HEK293 (cell line): ENCODE measurements around the gene CCDC179.
A peak's percentile ranks its signal among the peaks of the same experiment; 100 is the strongest.

Experiments used
- CTCF ChIA-PET: fragments of 350-600 bp; formaldehyde crosslinking; extraction: SDS; loops from one replicate; lab custom pipeline; 2021; ENCODE audit warnings: antibody characterized with exemption; lab: Yijun Ruan, JAX
- POLR2A ChIA-PET: fragments of 300-600 bp; formaldehyde crosslinking; extraction: SDS; loops from one replicate; lab custom pipeline; 2020; ENCODE audit warnings: antibody characterized with exemption, inconsistent platforms; lab: Yijun Ruan, JAX
- H3K27ac ChIP-seq: fragments of 200-500 bp; sonication (Bioruptor generic); 2 replicates; pipeline ENCODE4 v1.5.1; 2014; ENCODE audit warnings: low read depth, low read length, control low read depth, inconsistent platforms; ENCODE audit errors: extremely low read depth
- H3K36me3 ChIP-seq, 2 experiments: fragments of 200-500 bp in 1 of 2; sonication (Bioruptor generic) in 1 of 2; 1 replicate in 1 of 2; 2 replicates in 1 of 2; pipeline ENCODE4 v1.5.1; 2014 to 2017; ENCODE audit warnings: inconsistent platforms in 2 of 2, low read length in 2 of 2; ENCODE audit not compliant: control insufficient read depth in 2 of 2, insufficient read depth in 1 of 2
- H3K4me1 ChIP-seq: fragments of 200-500 bp; sonication (Bioruptor generic); 2 replicates; pipeline ENCODE4 v1.5.1; 2014; ENCODE audit warnings: mild to moderate bottlenecking, low read length, inconsistent platforms; ENCODE audit not compliant: control insufficient read depth, insufficient read depth
- H3K4me3 ChIP-seq: 2 replicates; pipeline ENCODE4 v1.5.1; 2011; ENCODE audit warnings: low read depth, mild to moderate bottlenecking, control low read depth, low read length, moderate library complexity
- H3K9me3 ChIP-seq: fragments of 200-500 bp; sonication (Bioruptor generic); 2 replicates; pipeline ENCODE4 v1.5.1; 2014; ENCODE audit warnings: low read depth, low read length, inconsistent platforms; ENCODE audit not compliant: control insufficient read depth, insufficient read depth
- GFI1B ChIP-seq: fragments of 450-650 bp; formaldehyde crosslinking; IDR thresholded peaks from 2 replicates; pipeline ENCODE4 v1.5.1; 2016; ENCODE audit warnings: missing biosample characterization, missing genetic modification characterization
- GLIS2 ChIP-seq: fragments of 450-650 bp; formaldehyde crosslinking; IDR thresholded peaks from 2 replicates; pipeline ENCODE4 v1.5.1; 2016; ENCODE audit warnings: missing biosample characterization, missing genetic modification characterization
- KLF10 ChIP-seq: fragments of 450-650 bp; IDR thresholded peaks from 2 replicates; pipeline ENCODE4 v1.5.1; 2018; ENCODE audit warnings: missing biosample characterization, mild to moderate bottlenecking, missing genetic modification characterization
- KLF16 ChIP-seq: fragments of 450-650 bp; formaldehyde crosslinking; IDR thresholded peaks from 2 replicates; pipeline ENCODE4 v1.5.1; 2017; ENCODE audit warnings: missing biosample characterization, missing genetic modification characterization
- SP7 ChIP-seq: fragments of 450-650 bp; formaldehyde crosslinking; IDR thresholded peaks from 2 replicates; pipeline ENCODE4 v1.5.1; 2016; ENCODE audit warnings: missing biosample characterization, missing genetic modification characterization
- ZBTB1 ChIP-seq: fragments of 450-650 bp; formaldehyde crosslinking; IDR thresholded peaks from 2 replicates; pipeline ENCODE4 v1.5.1; 2016; ENCODE audit warnings: missing biosample characterization, missing genetic modification characterization
- ZBTB20 ChIP-seq: fragments of 450-650 bp; formaldehyde crosslinking; IDR thresholded peaks from 2 replicates; pipeline ENCODE4 v1.5.1; 2016; ENCODE audit warnings: missing biosample characterization, missing genetic modification characterization
- ZBTB8A ChIP-seq: fragments of 450-650 bp; formaldehyde crosslinking; IDR thresholded peaks from 2 replicates; pipeline ENCODE4 v1.5.1; 2016; ENCODE audit warnings: missing biosample characterization, missing genetic modification characterization
- ZIC2 ChIP-seq: fragments of 450-650 bp; formaldehyde crosslinking; IDR thresholded peaks from 2 replicates; pipeline ENCODE4 v1.5.1; 2016; ENCODE audit warnings: missing biosample characterization, missing genetic modification characterization
- ZNF138 ChIP-seq: fragments of 450-650 bp; formaldehyde crosslinking; IDR thresholded peaks from 2 replicates; pipeline ENCODE4 v1.5.1; 2016; ENCODE audit warnings: missing biosample characterization, missing genetic modification characterization, borderline replicate concordance
- ZNF155 ChIP-seq: fragments of 450-650 bp; formaldehyde crosslinking; IDR thresholded peaks from 2 replicates; pipeline ENCODE4 v1.5.1; 2016; ENCODE audit warnings: missing biosample characterization, missing genetic modification characterization
- ZNF175 ChIP-seq: fragments of 450-650 bp; formaldehyde crosslinking; IDR thresholded peaks from 2 replicates; pipeline ENCODE4 v1.5.1; 2016; ENCODE audit warnings: missing biosample characterization, missing genetic modification characterization
- ZNF354C ChIP-seq: fragments of 450-650 bp; formaldehyde crosslinking; IDR thresholded peaks from 2 replicates; pipeline ENCODE4 v1.5.1; 2016; ENCODE audit warnings: missing biosample characterization, missing genetic modification characterization, low read depth, borderline replicate concordance
- ZNF366 ChIP-seq: fragments of 450-650 bp; formaldehyde crosslinking; conservative IDR thresholded peaks from 2 replicates; pipeline ENCODE4 v1.5.1; 2016; ENCODE audit warnings: missing biosample characterization, missing genetic modification characterization
- ZNF404 ChIP-seq: fragments of 450-650 bp; formaldehyde crosslinking; IDR thresholded peaks from 2 replicates; pipeline ENCODE4 v1.5.1; 2017; ENCODE audit warnings: missing biosample characterization, missing genetic modification characterization
- ZNF510 ChIP-seq: fragments of 450-650 bp; formaldehyde crosslinking; IDR thresholded peaks from 2 replicates; pipeline ENCODE4 v1.5.1; 2018; ENCODE audit warnings: mild to moderate bottlenecking, missing genetic modification characterization, missing biosample characterization; ENCODE audit not compliant: insufficient replicate concordance
- ZNF514 ChIP-seq: fragments of 450-650 bp; formaldehyde crosslinking; IDR thresholded peaks from 2 replicates; pipeline ENCODE4 v1.5.1; 2016; ENCODE audit warnings: missing biosample characterization, missing genetic modification characterization
- ZNF544 ChIP-seq: fragments of 450-650 bp; formaldehyde crosslinking; IDR thresholded peaks from 2 replicates; pipeline ENCODE4 v1.5.0; 2017; ENCODE audit warnings: missing biosample characterization, missing genetic modification characterization
- ZNF626 ChIP-seq: fragments of 450-650 bp; sonication (Bioruptor Pico); formaldehyde crosslinking; IDR thresholded peaks from 2 replicates; pipeline ENCODE4 v1.5.1; 2018; ENCODE audit warnings: missing biosample characterization, missing genetic modification characterization, inconsistent platforms
- ZSCAN23 ChIP-seq: fragments of 450-650 bp; formaldehyde crosslinking; IDR thresholded peaks from 2 replicates; pipeline ENCODE4 v1.5.1; 2016; ENCODE audit warnings: missing biosample characterization, missing genetic modification characterization
- TF ChIP-seq, protein P1 (sequence below): fragments of 450-650 bp; formaldehyde crosslinking; IDR thresholded peaks from 2 replicates; pipeline ENCODE4 v1.5.1; 2016; ENCODE audit warnings: missing biosample characterization, missing genetic modification characterization
- TF ChIP-seq, protein P2 (sequence below): fragments of 450-650 bp; formaldehyde crosslinking; IDR thresholded peaks from 2 replicates; pipeline ENCODE4 v1.5.1; 2016; ENCODE audit warnings: missing biosample characterization, missing genetic modification characterization, borderline replicate concordance
- TF ChIP-seq, protein P3 (sequence below): fragments of 450-650 bp; formaldehyde crosslinking; IDR thresholded peaks from 2 replicates; pipeline ENCODE4 v1.5.1; 2016; ENCODE audit warnings: missing biosample characterization, missing genetic modification characterization
- TF ChIP-seq, protein P4 (sequence below): fragments of 450-650 bp; formaldehyde crosslinking; optimal IDR thresholded peaks from 2 replicates; pipeline ENCODE3; 2016; ENCODE audit warnings: missing biosample characterization, mild to moderate bottlenecking, missing genetic modification characterization

CCDC179 gene

DNA sequence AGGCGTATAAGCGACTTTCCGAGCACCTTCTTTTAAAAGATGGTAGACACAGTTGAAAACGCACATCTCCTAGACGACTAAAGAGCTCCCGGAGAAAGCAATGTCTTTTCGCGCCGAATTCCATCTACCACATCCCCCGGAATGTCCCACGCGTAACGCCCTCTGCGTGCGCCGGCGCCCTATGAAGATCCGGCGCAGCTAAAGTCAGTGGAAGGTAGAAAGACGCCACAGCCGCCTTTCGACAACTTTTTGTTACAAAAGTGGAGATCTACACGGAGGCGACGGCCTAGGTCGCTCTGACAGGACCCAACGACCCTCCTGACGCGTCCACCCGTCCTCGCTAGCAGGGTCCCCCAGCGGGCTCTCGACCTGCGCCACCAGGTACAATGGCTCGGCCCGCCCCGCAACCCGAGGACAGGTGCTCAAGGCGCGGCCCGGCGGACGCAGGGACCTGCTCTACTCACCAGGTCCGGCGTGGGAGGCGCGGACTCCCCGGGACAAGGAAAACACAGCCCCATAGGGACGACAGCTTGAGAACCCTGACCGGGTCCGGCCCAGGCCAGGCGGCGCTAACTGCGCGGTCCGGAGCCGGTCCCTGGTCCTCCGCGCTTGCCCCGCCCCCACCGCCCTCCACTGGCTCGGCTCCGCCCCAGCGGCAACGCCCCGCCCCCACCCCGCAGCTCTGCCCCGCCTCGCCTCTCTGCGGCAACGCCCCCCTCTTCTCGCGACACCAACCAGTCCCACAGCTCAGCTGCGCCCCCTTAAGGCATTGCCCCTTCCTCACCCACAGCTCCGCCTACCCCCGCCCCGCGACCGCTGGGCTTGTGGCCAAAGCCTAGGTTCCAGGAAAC lies 30.8 kb downstream of the CCDC179 start, which contains the start of gene SVIP:
SVIP (minus strand) TSS at position 571 of the 851 bp plus-strand sequence; CDS start at position 518, 53 bp downstream.
- H3K4me3 ChIP-seq, result peak within 1 kb of the TSS; percentile 67
- CTCF ChIA-PET, result interaction anchor here (0.5 to 1.8 kb wide), 16 partner anchors 8 to 1114 kb away, joined by 3 to 7 read pairs (median 4); no protein-coding TSS in a partner anchor
- H3K36me3 ChIP-seq, result peaks cover 0 to 15% of the 10 kb centered on the region in 2 experiments; a peak in 2 of 3 replicates
- POLR2A ChIA-PET, result interaction anchor here (0.5 to 1.6 kb wide), 10 partner anchors 9 to 421 kb away, joined by 3 to 5 read pairs (median 3); no protein-coding TSS in a partner anchor
- peak within 1 kb of the TSS; percentile 47; the same call in 1 of the 2 replicates for H3K27ac ChIP-seq
- no peaks in the 10 kb centered on the region; the same call in 1 of the 2 replicates for H3K4me1 ChIP-seq
- no peaks in the 10 kb centered on the region for H3K9me3 ChIP-seq
- no peak for TF ChIP-seq ZNF366 (tag by site-specific recombination)
- TF ChIP-seq, protein P1, sequence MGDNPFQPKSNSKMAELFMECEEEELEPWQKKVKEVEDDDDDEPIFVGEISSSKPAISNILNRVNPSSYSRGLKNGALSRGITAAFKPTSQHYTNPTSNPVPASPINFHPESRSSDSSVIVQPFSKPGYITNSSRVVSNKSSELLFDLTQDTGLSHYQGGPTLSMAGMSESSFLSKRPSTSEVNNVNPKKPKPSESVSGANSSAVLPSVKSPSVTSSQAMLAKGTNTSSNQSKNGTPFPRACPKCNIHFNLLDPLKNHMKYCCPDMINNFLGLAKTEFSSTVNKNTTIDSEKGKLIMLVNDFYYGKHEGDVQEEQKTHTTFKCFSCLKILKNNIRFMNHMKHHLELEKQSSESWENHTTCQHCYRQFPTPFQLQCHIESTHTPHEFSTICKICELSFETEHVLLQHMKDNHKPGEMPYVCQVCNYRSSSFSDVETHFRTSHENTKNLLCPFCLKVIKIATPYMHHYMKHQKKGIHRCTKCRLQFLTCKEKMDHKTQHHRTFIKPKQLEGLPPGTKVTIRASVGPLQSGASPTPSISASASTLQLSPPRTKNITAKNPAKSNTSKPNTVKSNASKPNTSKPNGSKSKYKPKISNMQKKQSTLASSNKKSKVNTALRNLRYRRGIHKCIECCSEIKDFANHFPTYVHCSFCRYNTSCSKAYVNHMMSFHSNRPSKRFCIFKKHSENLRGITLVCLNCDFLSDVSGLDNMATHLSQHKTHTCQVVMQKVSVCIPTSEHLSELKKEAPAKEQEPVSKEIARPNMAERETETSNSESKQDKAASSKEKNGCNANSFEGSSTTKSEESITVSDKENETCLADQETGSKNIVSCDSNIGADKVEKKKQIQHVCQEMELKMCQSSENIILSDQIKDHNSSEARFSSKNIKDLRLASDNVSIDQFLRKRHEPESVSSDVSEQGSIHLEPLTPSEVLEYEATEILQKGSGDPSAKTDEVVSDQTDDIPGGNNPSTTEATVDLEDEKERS (tag by site-specific recombination), result no peak
- peak; percentile 25; the same call in 1 of the 2 replicates for TF ChIP-seq ZBTB8A (tag by site-specific recombination)
- TF ChIP-seq ZNF175 (tag by site-specific recombination), result no peak
- TF ChIP-seq ZNF544 (tag by site-specific recombination), result no peak
- TF ChIP-seq, protein P2, sequence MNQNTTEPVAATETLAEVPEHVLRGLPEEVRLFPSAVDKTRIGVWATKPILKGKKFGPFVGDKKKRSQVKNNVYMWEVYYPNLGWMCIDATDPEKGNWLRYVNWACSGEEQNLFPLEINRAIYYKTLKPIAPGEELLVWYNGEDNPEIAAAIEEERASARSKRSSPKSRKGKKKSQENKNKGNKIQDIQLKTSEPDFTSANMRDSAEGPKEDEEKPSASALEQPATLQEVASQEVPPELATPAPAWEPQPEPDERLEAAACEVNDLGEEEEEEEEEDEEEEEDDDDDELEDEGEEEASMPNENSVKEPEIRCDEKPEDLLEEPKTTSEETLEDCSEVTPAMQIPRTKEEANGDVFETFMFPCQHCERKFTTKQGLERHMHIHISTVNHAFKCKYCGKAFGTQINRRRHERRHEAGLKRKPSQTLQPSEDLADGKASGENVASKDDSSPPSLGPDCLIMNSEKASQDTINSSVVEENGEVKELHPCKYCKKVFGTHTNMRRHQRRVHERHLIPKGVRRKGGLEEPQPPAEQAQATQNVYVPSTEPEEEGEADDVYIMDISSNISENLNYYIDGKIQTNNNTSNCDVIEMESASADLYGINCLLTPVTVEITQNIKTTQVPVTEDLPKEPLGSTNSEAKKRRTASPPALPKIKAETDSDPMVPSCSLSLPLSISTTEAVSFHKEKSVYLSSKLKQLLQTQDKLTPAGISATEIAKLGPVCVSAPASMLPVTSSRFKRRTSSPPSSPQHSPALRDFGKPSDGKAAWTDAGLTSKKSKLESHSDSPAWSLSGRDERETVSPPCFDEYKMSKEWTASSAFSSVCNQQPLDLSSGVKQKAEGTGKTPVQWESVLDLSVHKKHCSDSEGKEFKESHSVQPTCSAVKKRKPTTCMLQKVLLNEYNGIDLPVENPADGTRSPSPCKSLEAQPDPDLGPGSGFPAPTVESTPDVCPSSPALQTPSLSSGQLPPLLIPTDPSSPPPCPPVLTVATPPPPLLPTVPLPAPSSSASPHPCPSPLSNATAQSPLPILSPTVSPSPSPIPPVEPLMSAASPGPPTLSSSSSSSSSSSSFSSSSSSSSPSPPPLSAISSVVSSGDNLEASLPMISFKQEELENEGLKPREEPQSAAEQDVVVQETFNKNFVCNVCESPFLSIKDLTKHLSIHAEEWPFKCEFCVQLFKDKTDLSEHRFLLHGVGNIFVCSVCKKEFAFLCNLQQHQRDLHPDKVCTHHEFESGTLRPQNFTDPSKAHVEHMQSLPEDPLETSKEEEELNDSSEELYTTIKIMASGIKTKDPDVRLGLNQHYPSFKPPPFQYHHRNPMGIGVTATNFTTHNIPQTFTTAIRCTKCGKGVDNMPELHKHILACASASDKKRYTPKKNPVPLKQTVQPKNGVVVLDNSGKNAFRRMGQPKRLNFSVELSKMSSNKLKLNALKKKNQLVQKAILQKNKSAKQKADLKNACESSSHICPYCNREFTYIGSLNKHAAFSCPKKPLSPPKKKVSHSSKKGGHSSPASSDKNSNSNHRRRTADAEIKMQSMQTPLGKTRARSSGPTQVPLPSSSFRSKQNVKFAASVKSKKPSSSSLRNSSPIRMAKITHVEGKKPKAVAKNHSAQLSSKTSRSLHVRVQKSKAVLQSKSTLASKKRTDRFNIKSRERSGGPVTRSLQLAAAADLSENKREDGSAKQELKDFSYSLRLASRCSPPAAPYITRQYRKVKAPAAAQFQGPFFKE (tag by site-specific recombination), result no peak
- TF ChIP-seq ZNF138, result no peak
- TF ChIP-seq KLF16 (tag by site-specific recombination), result no peak
- TF ChIP-seq SP7, result no peak
- TF ChIP-seq ZNF354C (tag by site-specific recombination), result no peak
- TF ChIP-seq ZNF404 (tag by site-specific recombination), result no peak
- TF ChIP-seq ZSCAN23 (tag by site-specific recombination), result no peak
- peak; percentile 60; the same call in 1 of the 2 replicates for TF ChIP-seq ZBTB20 (tag by site-specific recombination)
- TF ChIP-seq, protein P3, sequence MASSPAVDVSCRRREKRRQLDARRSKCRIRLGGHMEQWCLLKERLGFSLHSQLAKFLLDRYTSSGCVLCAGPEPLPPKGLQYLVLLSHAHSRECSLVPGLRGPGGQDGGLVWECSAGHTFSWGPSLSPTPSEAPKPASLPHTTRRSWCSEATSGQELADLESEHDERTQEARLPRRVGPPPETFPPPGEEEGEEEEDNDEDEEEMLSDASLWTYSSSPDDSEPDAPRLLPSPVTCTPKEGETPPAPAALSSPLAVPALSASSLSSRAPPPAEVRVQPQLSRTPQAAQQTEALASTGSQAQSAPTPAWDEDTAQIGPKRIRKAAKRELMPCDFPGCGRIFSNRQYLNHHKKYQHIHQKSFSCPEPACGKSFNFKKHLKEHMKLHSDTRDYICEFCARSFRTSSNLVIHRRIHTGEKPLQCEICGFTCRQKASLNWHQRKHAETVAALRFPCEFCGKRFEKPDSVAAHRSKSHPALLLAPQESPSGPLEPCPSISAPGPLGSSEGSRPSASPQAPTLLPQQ (tag by site-specific recombination), result peak; percentile 64; the same call in 1 of the 2 replicates
- TF ChIP-seq ZNF514 (tag by site-specific recombination), result no peak
- peak; percentile 77 for TF ChIP-seq GLIS2
- TF ChIP-seq, protein P4, sequence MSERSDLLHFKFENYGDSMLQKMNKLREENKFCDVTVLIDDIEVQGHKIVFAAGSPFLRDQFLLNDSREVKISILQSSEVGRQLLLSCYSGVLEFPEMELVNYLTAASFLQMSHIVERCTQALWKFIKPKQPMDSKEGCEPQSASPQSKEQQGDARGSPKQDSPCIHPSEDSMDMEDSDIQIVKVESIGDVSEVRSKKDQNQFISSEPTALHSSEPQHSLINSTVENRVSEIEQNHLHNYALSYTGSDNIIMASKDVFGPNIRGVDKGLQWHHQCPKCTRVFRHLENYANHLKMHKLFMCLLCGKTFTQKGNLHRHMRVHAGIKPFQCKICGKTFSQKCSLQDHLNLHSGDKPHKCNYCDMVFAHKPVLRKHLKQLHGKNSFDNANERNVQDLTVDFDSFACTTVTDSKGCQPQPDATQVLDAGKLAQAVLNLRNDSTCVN (tag by site-specific recombination), result peak; percentile 63
- no peak for TF ChIP-seq ZNF510 (tag by site-specific recombination)
- no peak for TF ChIP-seq ZNF155 (tag by site-specific recombination)
- TF ChIP-seq GFI1B (tag by site-specific recombination), result no peak
- TF ChIP-seq ZIC2 (tag by site-specific recombination), result peak; percentile 58
- TF ChIP-seq ZBTB1 (tag by site-specific recombination), result no peak
- TF ChIP-seq KLF10 (tag by site-specific recombination), result peak; percentile 40
- no peak for TF ChIP-seq ZNF626 (tag by site-specific recombination)
